Vagina (tissue), 2 donors: ENCODE measurements around the gene SIK2. TPM values are rescaled to one million over a fixed set of nuclear protein-coding genes. Genes with fewer than 3 reads are reported as not detected.

Experiments
- DNase-seq, 2 donors: peaks; one replicate each; pipeline ENCODE4 v3.0.0-alpha.2; 2017; ENCODE audit errors: extremely low spot score in 2 of 2
- H3K27ac ChIP-seq: fragments of 200-600 bp; sonication (generic); one replicate; pipeline ENCODE4 v1.5.1; 2019
- H3K27me3 ChIP-seq: fragments of 200-600 bp; sonication (generic); one replicate; pipeline ENCODE4 v1.5.1; 2019
- H3K36me3 ChIP-seq, 2 donors: fragments of 200-600 bp; sonication (generic); one replicate each; pipeline ENCODE4 v1.5.1; 2017 to 2019
- H3K4me1 ChIP-seq: fragments of 200-600 bp; sonication (generic); one replicate; pipeline ENCODE4 v1.5.1; 2019
- H3K4me3 ChIP-seq, 2 donors: fragments of 200-600 bp; sonication (generic); 1 replicate in 1 of 2; 2 replicates in 1 of 2; pipeline ENCODE4 v1.5.1; 2016 to 2019
- H3K9me3 ChIP-seq: fragments of 200-600 bp; sonication (generic); one replicate; pipeline ENCODE4 v1.5.1; 2019
- CTCF ChIP-seq, 3 experiments: fragments of 450-650 bp in 2 of 3; fragments of 200-600 bp in 1 of 3; sonication (generic) in 1 of 3; IDR thresholded peaks; one replicate each; pipeline ENCODE4 v1.5.1; 2017 to 2019; ENCODE audit warnings: antibody characterized with exemption in 3 of 3, mild to moderate bottlenecking in 2 of 3, moderate library complexity in 2 of 3
- POLR2A ChIP-seq, 2 donors: fragments of 450-650 bp; IDR thresholded peaks; one replicate each; pipeline ENCODE4 v1.6.1; 2017; ENCODE audit warnings: antibody characterized with exemption in 2 of 2, mild to moderate bottlenecking in 2 of 2, moderate library complexity in 2 of 2
- POLR2AphosphoS5 ChIP-seq, 2 donors: sonication (generic); formaldehyde crosslinking; IDR thresholded peaks; one replicate each; pipeline ENCODE4 v1.9.0; 2017; ENCODE audit warnings: antibody characterized with exemption in 2 of 2, mild to moderate bottlenecking in 2 of 2, low read depth in 1 of 2; ENCODE audit not compliant: insufficient read depth in 1 of 2
- intact Hi-C: fragments of 100-400 bp; cut with DNase I; formaldehyde crosslinking; loops from one replicate; pipeline ENCODE4 v1.15.1; 2023
- total RNA-seq: library from RNA; depleted of rRNA; stranded (reverse); fragments of >200 nt; gene quantifications from one replicate; pipeline ENCODE4 v1.2.3, GENCODE V29; 2016

The SIK2 gene
- total RNA-seq, 1 donor from 2014 or later, result 16.7 TPM

DNA sequence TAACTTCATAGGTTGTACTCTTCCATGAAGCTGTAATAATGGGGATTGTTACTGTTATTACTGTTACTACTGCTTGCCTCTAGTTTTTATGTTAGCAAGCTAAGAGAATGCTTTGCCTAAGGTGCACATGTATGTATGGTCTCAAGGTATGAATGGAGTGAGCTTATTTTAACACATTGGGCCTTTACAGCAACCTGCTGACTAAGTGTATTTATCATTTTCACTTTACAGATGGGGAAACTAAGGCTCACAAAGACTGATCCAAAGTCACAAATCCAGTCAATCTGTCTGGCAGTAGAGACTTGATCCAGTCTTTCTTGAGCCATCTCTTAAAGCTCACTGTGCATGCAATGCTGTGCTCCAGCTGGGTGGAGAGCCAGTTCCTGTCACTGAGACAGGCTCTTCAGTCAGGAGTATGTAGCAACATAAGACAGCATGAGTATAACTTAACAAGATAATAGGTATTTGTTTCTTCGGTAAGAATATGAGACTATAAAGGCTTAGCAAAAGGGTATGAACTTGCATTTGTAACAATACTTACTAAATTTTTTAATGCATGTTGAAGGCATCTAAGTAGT is 97.4 kb downstream of the SIK2 start:
- Histone ChIP-seq H3K27ac (no peak overlapping the region), H3K9me3 (no peaks in the 10 kb centered on the region), H3K4me1 (no peaks in the 10 kb centered on the region), H3K36me3 (no peaks in the 10 kb centered on the region), H3K27me3 (no peaks in the 10 kb centered on the region), H3K4me3 (no peak overlapping the region)
- TF ChIP-seq POLR2A (IDR thresholded peaks at IDR 0.05) (no peak), POLR2AphosphoS5 (IDR thresholded peaks at IDR 0.05; ENCODE audit: insufficient read depth in 1 of 2, low read depth in 1 of 2) (no peak), CTCF (IDR thresholded peaks at IDR 0.05) (no peak)
- intact Hi-C loops, result no loop called here
- DNase-seq, result no peak

- no peaks in the 10 kb centered on the region for H3K27me3 ChIP-seq
- TF ChIP-seq POLR2AphosphoS5 (IDR thresholded peaks at IDR 0.05; ENCODE audit: insufficient read depth in 1 of 2, low read depth in 1 of 2) (no peak), POLR2A (IDR thresholded peaks at IDR 0.05) (no peak), CTCF (IDR thresholded peaks at IDR 0.05) (no peak)
- H3K4me3 ChIP-seq, result no peak overlapping the region
- DNase-seq, result no peak
- intact Hi-C loops, result no loop called here
- H3K36me3 ChIP-seq, result peaks cover 0 to 4% of the 10 kb centered on the region in 2 donors
- H3K9me3 ChIP-seq, result no peaks in the 10 kb centered on the region
- H3K4me1 ChIP-seq, result no peaks in the 10 kb centered on the region
- H3K27ac ChIP-seq, result no peak overlapping the region
Observed at GRCh38 chr11:111700162-111700561, 97.9 kb downstream of the SIK2 start.

- Histone ChIP-seq H3K27me3 (no peaks in the 10 kb centered on the region), H3K36me3 (peaks cover 0 to 18% of the 10 kb centered on the region in 2 donors), H3K27ac (no peak overlapping the region), H3K4me1 (peaks cover 15% of the 10 kb centered on the region), H3K9me3 (no peaks in the 10 kb centered on the region), H3K4me3 (no peak overlapping the region)
- DNase-seq, result no peak
- intact Hi-C loops, result no loop called here
- TF ChIP-seq POLR2AphosphoS5 (IDR thresholded peaks at IDR 0.05; ENCODE audit: insufficient read depth in 1 of 2, low read depth in 1 of 2), result no peak
- TF ChIP-seq CTCF (IDR thresholded peaks at IDR 0.05), result no peak
- TF ChIP-seq POLR2A (IDR thresholded peaks at IDR 0.05), result no peak
Observed at GRCh38 chr11:111702623-111703022, 100.4 kb downstream of the SIK2 start.

DNA sequence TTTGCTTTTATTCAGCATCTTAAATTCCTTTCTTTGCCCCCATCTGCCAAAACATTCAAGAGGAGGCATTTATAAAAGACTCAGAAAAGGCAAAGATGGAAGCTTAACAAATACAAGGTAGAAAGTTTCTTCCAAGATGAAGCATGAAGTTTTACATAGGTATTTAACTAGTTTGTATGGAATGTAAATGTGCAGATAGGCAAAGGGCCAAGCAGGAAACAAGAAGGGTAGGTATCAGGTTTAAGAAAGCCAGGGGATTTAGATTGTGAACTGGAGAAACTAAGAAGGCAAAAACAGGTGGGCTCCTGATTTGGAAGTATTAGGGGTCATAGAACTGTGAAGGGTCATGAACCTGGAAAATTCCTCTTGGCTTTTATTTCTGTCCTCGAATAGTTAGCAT is 101.3 kb downstream of the SIK2 start:
- TF ChIP-seq POLR2AphosphoS5 (IDR thresholded peaks at IDR 0.05; ENCODE audit: insufficient read depth in 1 of 2, low read depth in 1 of 2) (no peak), POLR2A (IDR thresholded peaks at IDR 0.05) (no peak), CTCF (IDR thresholded peaks at IDR 0.05) (no peak)
- no peak for DNase-seq
- Histone ChIP-seq H3K9me3 (no peaks in the 10 kb centered on the region), H3K4me1 (peaks cover 15% of the 10 kb centered on the region), H3K4me3 (no peak overlapping the region), H3K27ac (no peak overlapping the region), H3K27me3 (no peaks in the 10 kb centered on the region), H3K36me3 (peaks cover 0 to 22% of the 10 kb centered on the region in 2 donors)
- intact Hi-C loops, result no loop called here

DNA sequence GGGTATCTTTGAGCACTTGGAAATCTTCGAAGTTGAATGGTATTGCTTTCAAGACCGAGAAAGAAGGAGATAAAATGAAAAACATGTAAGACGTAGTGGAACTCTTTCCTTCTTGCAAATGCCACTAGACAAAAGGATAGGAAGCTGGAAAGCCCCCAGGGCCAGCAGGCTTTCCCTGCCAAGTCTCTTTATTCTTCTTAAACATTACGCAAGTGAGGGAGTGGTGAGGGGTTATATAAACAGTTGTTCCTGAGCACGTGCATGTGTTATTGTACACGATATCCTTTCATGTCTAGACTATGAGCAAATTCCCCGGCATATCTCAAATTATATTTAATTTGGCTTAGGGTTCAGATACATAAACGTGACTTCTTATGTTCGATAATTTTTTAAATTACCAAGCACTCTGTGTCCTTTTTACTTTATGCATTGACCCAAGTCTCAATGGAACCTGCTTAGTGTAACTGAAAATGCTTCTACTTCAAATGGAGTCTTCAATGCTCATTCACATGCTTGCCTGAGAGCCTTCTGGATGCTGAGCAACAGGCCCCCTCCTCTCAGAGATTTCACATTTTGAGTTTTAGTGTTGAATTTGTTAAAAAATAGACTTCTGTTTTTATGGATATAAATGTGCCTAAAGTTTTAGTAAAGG is 104.9 kb downstream of the SIK2 start:
- no peak for TF ChIP-seq POLR2A (IDR thresholded peaks at IDR 0.05)
- TF ChIP-seq POLR2AphosphoS5 (IDR thresholded peaks at IDR 0.05; ENCODE audit: insufficient read depth in 1 of 2, low read depth in 1 of 2), result peak in 1 of 2 donors; percentile 97
- no peak for TF ChIP-seq CTCF (IDR thresholded peaks at IDR 0.05)
- no peak overlapping the region for H3K4me3 ChIP-seq
- no peaks in the 10 kb centered on the region for H3K9me3 ChIP-seq
- peak overlapping the region; percentile 43 for H3K27ac ChIP-seq
- no peaks in the 10 kb centered on the region for H3K27me3 ChIP-seq
- H3K36me3 ChIP-seq, result peaks cover 0 to 36% of the 10 kb centered on the region in 2 donors
- intact Hi-C loops, result no loop called here
- DNase-seq, result no peak
- H3K4me1 ChIP-seq, result peaks cover 15% of the 10 kb centered on the region
